ENCODE measurements around the gene PRDM12. TPM values are rescaled to one million over a fixed set of nuclear protein-coding genes. Genes with fewer than 3 reads are reported as not detected.

Gene PRDM12
- total and polyA plus RNA-seq, 12 donors: 0.01 TPM; not detected in 11

DNA sequence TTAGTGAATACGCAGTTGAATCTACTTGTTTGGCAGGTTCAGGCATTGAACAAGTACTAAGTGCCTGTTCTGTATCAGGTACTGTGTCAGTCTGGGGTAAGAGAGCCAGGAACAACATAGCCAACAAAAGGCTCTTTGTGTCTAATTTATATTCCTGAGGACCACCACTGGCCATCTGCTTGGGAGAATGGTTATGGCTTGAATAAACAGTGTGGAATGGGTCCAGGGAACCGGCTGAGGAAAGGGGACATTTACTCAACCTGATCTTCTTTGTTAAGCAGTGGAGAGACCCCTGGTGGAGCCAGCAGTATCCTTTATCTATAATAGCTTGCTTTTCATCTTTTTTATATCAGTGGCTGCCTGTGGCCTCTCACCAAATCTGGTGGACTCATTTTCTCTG is 67.7 kb downstream of the PRDM12 start:
- H3K27me3 ChIP-seq: no peaks in the 10 kb centered on the region
- peaks cover 0 to 28% (median 17%) of the 10 kb centered on the region in 9 donors for H3K4me1 ChIP-seq
- peak overlapping the region in 3 of 10 donors; percentile 10 to 31 (median 13) for H3K27ac ChIP-seq
- intact Hi-C loops (cut with DNase I): no loop called here
- peaks cover 0 to 8% (median 0%) of the 10 kb centered on the region in 11 donors for H3K9me3 ChIP-seq
- WGBS, 2 donors: 52 to 55% methylated on average over 2 of the region's 2 CpGs
- ATAC-seq (peak in 3 of 8 donors; percentile 16 to 28 (median 16)), DNase-seq (no peak)
- H3K4me3 ChIP-seq: no peak overlapping the region
- no peaks in the 10 kb centered on the region for H3K36me3 ChIP-seq
- peak in 4 of 9 donors; percentile 10 to 21 (median 18) for TF ChIP-seq CTCF (IDR thresholded peaks at IDR 0.05)

Small RNA genes lying within 50 kb of the gene (microRNA-seq; reads per million reads assigned to microRNA genes)
- 0 to 0.51 reads per million in 2 donors for gene MIR6856

Other genes with a start within 250 kb of the PRDM12 start
- 100 to 1,000 TPM in 1 of 10 donors, 10 to 100 TPM in 9; 27.4 to 116 (median 41.5) TPM for gene ASS1, start 219.6 kb upstream of the PRDM12 start, total RNA-seq
- 100 to 1,000 TPM in 1 of 2 donors, 10 to 100 TPM in 1; 74.9 to 147 TPM for gene ASS1, start 219.6 kb upstream of the PRDM12 start, polyA plus RNA-seq
- gene FUBP3, start 85.0 kb upstream of the PRDM12 start, total RNA-seq: 10 to 100 TPM; 20.5 to 40.3 (median 27.7) TPM
- gene FUBP3, start 85.0 kb upstream of the PRDM12 start, polyA plus RNA-seq: 10 to 100 TPM; 16.8 to 19.4 TPM
- gene EXOSC2, start 29.2 kb downstream of the PRDM12 start, total RNA-seq: 10 to 100 TPM; 11.9 to 17.7 (median 13.1) TPM
- 10 to 100 TPM; 10.8 to 15.0 TPM for gene EXOSC2, start 29.2 kb downstream of the PRDM12 start, polyA plus RNA-seq
- gene ABL1, start 170.7 kb downstream of the PRDM12 start, total RNA-seq: 10 to 100 TPM; 27.1 to 48.8 (median 34.0) TPM
- 10 to 100 TPM; 16.2 TPM for gene ABL1, start 170.7 kb downstream of the PRDM12 start, polyA plus RNA-seq
- gene QRFP, start 232.2 kb downstream of the PRDM12 start, total RNA-seq: not detected
- gene QRFP, start 232.2 kb downstream of the PRDM12 start, polyA plus RNA-seq: under 1 TPM in 1 of 2 donors, not detected in 1; 0.06 TPM

All from heart right ventricle (tissue), 16 donors.